Mesenchymal stem cell (in vitro differentiated cells and primary cell): ENCODE results near the gene CD276.

ENCODE experiments used
- DNase-seq: peaks from one replicate; pipeline ENCODE4 v3.0.0-alpha.2; 2013
- H2AFZ ChIP-seq: one replicate; pipeline ENCODE4 v1.6.1; 2013; ENCODE audit warnings: low read depth, mild to moderate bottlenecking, control low read depth, inconsistent platforms, low read length, moderate library complexity
- H2AK5ac ChIP-seq: 2 replicates; pipeline ENCODE4 v1.6.1; 2013; ENCODE audit warnings: low read length, moderate library complexity, mild to moderate bottlenecking, inconsistent platforms; ENCODE audit not compliant: severe bottlenecking
- H2BK120ac ChIP-seq: one replicate; pipeline ENCODE4 v1.6.1; 2013; ENCODE audit warnings: low read depth, mild to moderate bottlenecking, inconsistent platforms, low read length, moderate library complexity
- H2BK12ac ChIP-seq, 2 experiments: one replicate each; pipeline ENCODE4 v1.6.1; 2013; ENCODE audit warnings: inconsistent platforms in 2 of 2, low read length in 2 of 2, mild to moderate bottlenecking in 2 of 2, moderate library complexity in 2 of 2, control low read depth in 1 of 2
- H2BK15ac ChIP-seq: one replicate; pipeline ENCODE4 v1.6.1; 2013; ENCODE audit warnings: mild to moderate bottlenecking, low read depth, inconsistent platforms; ENCODE audit not compliant: poor library complexity, severe bottlenecking
- H2BK5ac ChIP-seq: 2 replicates; pipeline ENCODE4 v1.6.1; 2013; ENCODE audit warnings: low read depth, mild to moderate bottlenecking, low read length, control low read depth, inconsistent platforms; ENCODE audit not compliant: poor library complexity, severe bottlenecking
- H3K14ac ChIP-seq, 2 experiments: one replicate each; pipeline ENCODE4 v1.6.1; 2013; ENCODE audit warnings: inconsistent platforms in 2 of 2, low read length in 2 of 2, control low read depth in 1 of 2, mild to moderate bottlenecking in 1 of 2, moderate library complexity in 1 of 2
- H3K18ac ChIP-seq, 2 experiments: one replicate each; pipeline ENCODE4 v1.6.1; 2013; ENCODE audit warnings: inconsistent platforms in 2 of 2, low read length in 2 of 2, control low read depth in 1 of 2, low read depth in 1 of 2, mild to moderate bottlenecking in 1 of 2
- H3K23ac ChIP-seq, 2 experiments: one replicate each; pipeline ENCODE4 v1.6.1; 2013; ENCODE audit warnings: inconsistent platforms in 2 of 2, low read length in 2 of 2, mild to moderate bottlenecking in 2 of 2, moderate library complexity in 2 of 2, control low read depth in 1 of 2
- H3K27ac ChIP-seq: 2 replicates; pipeline ENCODE4 v1.5.1; 2013; ENCODE audit warnings: mild to moderate bottlenecking, moderate library complexity, low read length, control low read depth, inconsistent platforms; ENCODE audit not compliant: poor library complexity, severe bottlenecking
- H3K27me3 ChIP-seq, 2 experiments: 2 replicates each; pipeline versions ENCODE4 v1.6.1 to v1.7.0; 2013; ENCODE audit warnings: low read length in 2 of 2, mild to moderate bottlenecking in 2 of 2, moderate library complexity in 2 of 2, control low read depth in 1 of 2, inconsistent platforms in 1 of 2; ENCODE audit not compliant: control insufficient read depth in 1 of 2, insufficient read depth in 1 of 2
- H3K36me3 ChIP-seq, 2 experiments: 2 replicates each; pipeline versions ENCODE4 v1.6.1 to v1.7.0; 2013; ENCODE audit warnings: low read length in 2 of 2, control low read depth in 1 of 2, inconsistent platforms in 1 of 2, low read depth in 1 of 2, mild to moderate bottlenecking in 1 of 2; ENCODE audit not compliant: insufficient read depth in 2 of 2, control insufficient read depth in 1 of 2
- H3K4ac ChIP-seq, 2 experiments: one replicate each; pipeline ENCODE4 v1.6.1; 2013; ENCODE audit warnings: inconsistent platforms in 2 of 2, low read length in 2 of 2, mild to moderate bottlenecking in 2 of 2, moderate library complexity in 2 of 2, control low read depth in 1 of 2, low read depth in 1 of 2
- H3K4me1 ChIP-seq: 2 replicates; pipeline ENCODE4 v1.6.1; 2013; ENCODE audit warnings: low read depth, low read length, control low read depth; ENCODE audit not compliant: control insufficient read depth, insufficient read depth
- H3K4me2 ChIP-seq: 2 replicates; pipeline ENCODE4 v1.6.1; 2013; ENCODE audit warnings: low read length, mild to moderate bottlenecking, inconsistent platforms; ENCODE audit not compliant: poor library complexity, severe bottlenecking
- H3K4me3 ChIP-seq, 2 experiments: 2 replicates each; pipeline versions ENCODE4 v1.5.1 to v1.7.0; 2013; ENCODE audit warnings: low read length in 2 of 2, mild to moderate bottlenecking in 2 of 2, control low read depth in 1 of 2, low read depth in 1 of 2; ENCODE audit not compliant: insufficient read depth in 1 of 2
- H3K79me1 ChIP-seq: replicated peaks from 2 replicates; pipeline ENCODE4 v1.6.1; 2013; ENCODE audit warnings: mild to moderate bottlenecking, control low read depth, low read length, inconsistent platforms; ENCODE audit not compliant: poor library complexity, severe bottlenecking
- H3K9ac ChIP-seq: 2 replicates; pipeline ENCODE4 v1.7.0; 2013; ENCODE audit warnings: mild to moderate bottlenecking, low read length, moderate library complexity
- H3K9me3 ChIP-seq: 2 replicates; pipeline ENCODE4 v1.7.0; 2013; ENCODE audit warnings: mild to moderate bottlenecking, low read length; ENCODE audit not compliant: control insufficient read depth
- H4K8ac ChIP-seq: one replicate; pipeline ENCODE4 v1.6.1; 2013; ENCODE audit warnings: inconsistent platforms, mild to moderate bottlenecking, low read length, moderate library complexity
- H4K91ac ChIP-seq: one replicate; pipeline ENCODE4 v1.6.1; 2013; ENCODE audit warnings: mild to moderate bottlenecking, low read length, inconsistent platforms
- WGBS: methylation state at CpG from one replicate; pipeline ENCODE4 v1.1.7; 2013; ENCODE audit warnings: mixed read lengths; 5-methylcytosine and 5-hydroxymethylcytosine counted together

The CD276 gene

GRCh38 chr15:73648014-73648295 is 36.2 kb upstream of the CD276 start:
- Histone ChIP-seq H3K4me2 (no peak overlapping the region), H3K36me3 (no peaks in the 10 kb centered on the region), H3K79me1 (no peaks in the 10 kb centered on the region), H3K4ac (peak overlapping the region in 1 of 2 experiments; percentile 16), H3K9me3 (no peaks in the 10 kb centered on the region), H2BK5ac (no peak overlapping the region), H3K9ac (no peak overlapping the region), H3K14ac (no peak overlapping the region), H3K18ac (no peak overlapping the region), H4K8ac (no peak overlapping the region), H2BK12ac (no peak overlapping the region), H3K27me3 (peaks cover 0 to 16% of the 10 kb centered on the region in 2 experiments), H2AK5ac (no peak overlapping the region), H4K91ac (no peak overlapping the region), H2BK120ac (no peak overlapping the region), H3K23ac (no peak overlapping the region), H2AFZ (no peak overlapping the region), H2BK15ac (no peak overlapping the region), H3K4me1 (no peaks in the 10 kb centered on the region), H3K27ac (no peak overlapping the region), H3K4me3 (no peak overlapping the region)
- no peak for DNase-seq
- 86% methylated on average over 1 of the region's 2 CpGs for WGBS

- Histone ChIP-seq H3K4ac (no peak overlapping the region), H3K23ac (no peak overlapping the region), H3K27ac (no peak overlapping the region), H3K79me1 (no peaks in the 10 kb centered on the region), H2AK5ac (no peak overlapping the region), H3K9me3 (no peaks in the 10 kb centered on the region), H2BK15ac (no peak overlapping the region), H2BK5ac (no peak overlapping the region), H4K8ac (no peak overlapping the region), H2BK12ac (no peak overlapping the region), H2AFZ (no peak overlapping the region), H3K4me3 (peak overlapping the region in 1 of 2 experiments; percentile 40), H3K27me3 (peaks cover 0 to 12% of the 10 kb centered on the region in 2 experiments), H3K36me3 (no peaks in the 10 kb centered on the region), H3K18ac (no peak overlapping the region), H4K91ac (no peak overlapping the region), H3K4me1 (no peaks in the 10 kb centered on the region), H3K9ac (peak overlapping the region; percentile 44), H3K4me2 (no peak overlapping the region), H2BK120ac (no peak overlapping the region), H3K14ac (no peak overlapping the region)
- peak; percentile 82 for DNase-seq
- WGBS, result 75% methylated on average over 3 of the region's 3 CpGs
Measured at GRCh38 chr15:73650416-73651126, 33.6 kb upstream of the CD276 start.

- Histone ChIP-seq H3K36me3 (no peaks in the 10 kb centered on the region), H3K4me3 (no peak overlapping the region), H3K9me3 (no peaks in the 10 kb centered on the region), H2BK12ac (no peak overlapping the region), H2BK15ac (no peak overlapping the region), H2AFZ (no peak overlapping the region), H3K4me1 (no peaks in the 10 kb centered on the region), H3K4ac (no peak overlapping the region), H3K9ac (no peak overlapping the region), H3K18ac (no peak overlapping the region), H4K8ac (no peak overlapping the region), H3K27me3 (peaks cover 5 to 15% of the 10 kb centered on the region in 2 experiments), H3K27ac (no peak overlapping the region), H2BK120ac (no peak overlapping the region), H3K79me1 (no peaks in the 10 kb centered on the region), H3K4me2 (no peak overlapping the region), H4K91ac (no peak overlapping the region), H2BK5ac (no peak overlapping the region), H3K23ac (no peak overlapping the region), H2AK5ac (no peak overlapping the region), H3K14ac (no peak overlapping the region)
- WGBS, result 15% methylated on average over 2 of the region's 3 CpGs
- DNase-seq, result no peak
Measured at GRCh38 chr15:73654659-73655058, 29.5 kb upstream of the CD276 start.

- Histone ChIP-seq H3K4ac (no peak overlapping the region), H2BK12ac (no peak overlapping the region), H3K27me3 (peaks cover 9 to 17% of the 10 kb centered on the region in 2 experiments), H3K36me3 (no peaks in the 10 kb centered on the region), H4K8ac (no peak overlapping the region), H2AFZ (no peak overlapping the region), H3K18ac (no peak overlapping the region), H3K4me2 (no peak overlapping the region), H2BK120ac (no peak overlapping the region), H3K27ac (no peak overlapping the region), H2AK5ac (no peak overlapping the region), H3K4me1 (no peaks in the 10 kb centered on the region), H3K4me3 (no peak overlapping the region), H3K23ac (no peak overlapping the region), H4K91ac (no peak overlapping the region), H3K9ac (no peak overlapping the region), H3K14ac (no peak overlapping the region), H3K79me1 (no peaks in the 10 kb centered on the region), H2BK5ac (no peak overlapping the region), H2BK15ac (no peak overlapping the region), H3K9me3 (no peaks in the 10 kb centered on the region)
- 100% methylated on average over 1 of the region's 2 CpGs for WGBS
- DNase-seq, result no peak
Measured at GRCh38 chr15:73655724-73656123, 28.5 kb upstream of the CD276 start.
